NT2/D1 (cell line): ENCODE results near the gene SNHG17.
"Not testable (repeated sequence)": the region's sequence is repeated elsewhere in the genome, so short reads cannot be mapped to it uniquely, and the experiment has no call there.

Experiments used
- DNase-seq: peaks from one replicate; pipeline ENCODE4 v3.0.0-alpha.2; 2011; ENCODE audit warnings: low read depth, low spot score
- H3K27me3 ChIP-seq: 2 replicates; pipeline ENCODE4 v1.6.0; 2011; ENCODE audit warnings: mild to moderate bottlenecking; ENCODE audit not compliant: insufficient read length, insufficient read depth
- H3K36me3 ChIP-seq: 2 replicates; pipeline ENCODE4 v1.6.1; 2011; ENCODE audit warnings: mild to moderate bottlenecking, low read length, mixed read lengths; ENCODE audit not compliant: insufficient read depth, insufficient read length
- H3K4me1 ChIP-seq: 2 replicates; pipeline ENCODE4 v1.5.1; 2011; ENCODE audit not compliant: insufficient read depth, insufficient read length
- H3K4me3 ChIP-seq: 2 replicates; pipeline ENCODE4 v1.5.1; 2011; ENCODE audit warnings: low read depth; ENCODE audit not compliant: insufficient read length
- H3K9ac ChIP-seq: 2 replicates; pipeline ENCODE4 v1.6.0; 2011; ENCODE audit warnings: low read depth; ENCODE audit not compliant: insufficient read length
- H3K9me3 ChIP-seq: 2 replicates; pipeline ENCODE4 v1.5.1; 2011; ENCODE audit warnings: mild to moderate bottlenecking, low read length; ENCODE audit not compliant: insufficient read depth
- SUZ12 ChIP-seq: IDR thresholded peaks from 2 replicates; pipeline ENCODE4 v1.6.1; 2011; ENCODE audit not compliant: insufficient read length, insufficient read depth; ENCODE audit errors: extremely low read depth
- YY1 ChIP-seq: IDR thresholded peaks from 2 replicates; pipeline ENCODE4 v1.6.1; 2011; ENCODE audit not compliant: insufficient read length, insufficient read depth
- ZNF274 ChIP-seq: IDR thresholded peaks from 2 replicates; pipeline ENCODE4 v1.6.1; 2011; ENCODE audit warnings: mild to moderate bottlenecking, low read depth, low read length

The SNHG17 gene

GRCh38 chr20:38446441-38447209 lies 11.5 kb upstream of the SNHG17 start:
- peak overlapping the region; percentile 93 for H3K4me3 ChIP-seq
- peak overlapping the region; percentile 97 for H3K9ac ChIP-seq
- H3K27me3 ChIP-seq = no peaks in the 10 kb centered on the region
- peak; percentile 96 for DNase-seq
- peaks cover 15% of the 10 kb centered on the region for H3K4me1 ChIP-seq
- TF ChIP-seq SUZ12 (no peak), ZNF274 (no peak), YY1 (no peak)
- H3K36me3 ChIP-seq = peaks cover 38% of the 10 kb centered on the region
- H3K9me3 ChIP-seq = no peaks in the 10 kb centered on the region

- TF ChIP-seq SUZ12 = no peak
- no peak for TF ChIP-seq YY1
- no peak for TF ChIP-seq ZNF274
- Histone ChIP-seq H3K4me3 (no peak overlapping the region), H3K4me1 (peaks cover 15% of the 10 kb centered on the region)
These were observed 10.8 kb upstream of the SNHG17 start for GRCh38 chr20:38445901-38446425.

GRCh38 chr20:38445381-38445796 lies 10.3 kb upstream of the SNHG17 start:
- H3K9ac ChIP-seq = no peak overlapping the region
- peaks cover 27% of the 10 kb centered on the region for H3K36me3 ChIP-seq
- no peak overlapping the region for H3K4me3 ChIP-seq
- no peak for DNase-seq
- TF ChIP-seq ZNF274 (no peak), YY1 (no peak), SUZ12 (no peak)
- H3K9me3 ChIP-seq = no peaks in the 10 kb centered on the region
- no peaks in the 10 kb centered on the region for H3K27me3 ChIP-seq
- H3K4me1 ChIP-seq = peaks cover 15% of the 10 kb centered on the region

More at GRCh38 chr20:38445901-38446425, 10.8 kb upstream of the SNHG17 start:
- Histone ChIP-seq H3K9me3 (no peaks in the 10 kb centered on the region), H3K36me3 (peaks cover 32% of the 10 kb centered on the region), H3K27me3 (no peaks in the 10 kb centered on the region), H3K9ac (no peak overlapping the region)
- DNase-seq = no peak

- H3K36me3 ChIP-seq = no peaks in the 10 kb centered on the region
- H3K4me3 ChIP-seq = no peak overlapping the region
- no peaks in the 10 kb centered on the region for H3K27me3 ChIP-seq
- H3K4me1 ChIP-seq = peaks cover 4% of the 10 kb centered on the region
- no peaks in the 10 kb centered on the region for H3K9me3 ChIP-seq
- H3K9ac ChIP-seq = peak overlapping the region; percentile 1
- TF ChIP-seq YY1 (no peak), ZNF274 (no peak), SUZ12 (no peak)
- DNase-seq = no peak
These were observed 6.8 kb upstream of the SNHG17 start for GRCh38 chr20:38441916-38442315.

GRCh38 chr20:38441110-38441509 lies 6.0 kb upstream of the SNHG17 start:
- not testable (repeated sequence) for H3K4me3 ChIP-seq, H3K9me3 ChIP-seq, H3K4me1 ChIP-seq, H3K27me3 ChIP-seq, DNase-seq, H3K9ac ChIP-seq, H3K36me3 ChIP-seq

GRCh38 chr20:38437796-38438195 lies 2.7 kb upstream of the SNHG17 start:
- H3K9ac ChIP-seq = no peak overlapping the region
- no peak for TF ChIP-seq SUZ12
- DNase-seq = no peak
- H3K36me3 ChIP-seq = peaks cover 22% of the 10 kb centered on the region
- no peaks in the 10 kb centered on the region for H3K27me3 ChIP-seq
- no peak overlapping the region for H3K4me3 ChIP-seq
- no peaks in the 10 kb centered on the region for H3K9me3 ChIP-seq
- peaks cover 10% of the 10 kb centered on the region for H3K4me1 ChIP-seq

GRCh38 chr20:38435555-38435939 lies 419 bp upstream of the SNHG17 start:
- no peak for DNase-seq
- Histone ChIP-seq H3K36me3 (peaks cover 45% of the 10 kb centered on the region), H3K4me1 (peaks cover 16% of the 10 kb centered on the region), H3K9ac (no peak overlapping the region), H3K27me3 (no peaks in the 10 kb centered on the region), H3K4me3 (no peak overlapping the region), H3K9me3 (no peaks in the 10 kb centered on the region)
- no peak for TF ChIP-seq YY1
- TF ChIP-seq ZNF274 = no peak
- no peak for TF ChIP-seq SUZ12
